Gastroesophageal sphincter (tissue), 3 donors: Measurements from ENCODE around the gene THRSP.

Experiments used
- EP300 ChIP-seq: sonication (generic); formaldehyde crosslinking; IDR thresholded peaks from one replicate; pipeline ENCODE4 v1.6.1; 2017; ENCODE audit warnings: antibody characterized with exemption, mild to moderate bottlenecking
- POLR2A ChIP-seq, 2 donors: fragments of 450-650 bp; IDR thresholded peaks; one replicate each; pipeline ENCODE4 v1.6.1; 2017; ENCODE audit warnings: antibody characterized with exemption in 2 of 2, mild to moderate bottlenecking in 2 of 2, moderate library complexity in 1 of 2
- POLR2AphosphoS5 ChIP-seq: sonication (generic); formaldehyde crosslinking; IDR thresholded peaks from one replicate; pipeline ENCODE4 v1.6.1; 2017; ENCODE audit warnings: antibody characterized with exemption
- TF ChIP-seq, protein P1 (sequence below), 4 experiments: fragments of 200-600 bp in 2 of 4; fragments of 450-650 bp in 2 of 4; sonication (generic) in 1 of 4; IDR thresholded peaks; one replicate each; pipeline ENCODE4 v1.5.1; 2017 to 2019; ENCODE audit warnings: antibody characterized with exemption in 4 of 4, mild to moderate bottlenecking in 2 of 4, moderate library complexity in 2 of 4

DNA sequence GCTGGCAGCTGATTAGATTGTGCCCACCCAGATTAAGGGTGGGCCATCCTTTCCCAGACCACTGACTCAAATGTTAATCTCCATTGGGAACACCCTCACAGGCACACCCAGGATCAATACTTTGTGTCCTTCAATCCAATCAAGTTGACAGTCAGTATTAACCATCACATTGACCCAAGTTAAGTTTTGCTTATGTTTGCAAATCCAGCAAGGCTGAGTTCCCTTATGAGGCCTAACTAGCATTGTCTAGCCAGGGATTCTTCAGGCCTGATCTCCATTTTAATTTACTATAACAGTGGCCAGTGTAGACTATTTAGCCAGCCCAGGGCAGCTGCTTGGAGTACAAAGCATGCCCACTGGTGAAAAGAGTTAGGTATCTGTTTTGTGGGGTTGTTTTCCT, 38.3 kb upstream of the THRSP start:
- TF ChIP-seq, protein P1, sequence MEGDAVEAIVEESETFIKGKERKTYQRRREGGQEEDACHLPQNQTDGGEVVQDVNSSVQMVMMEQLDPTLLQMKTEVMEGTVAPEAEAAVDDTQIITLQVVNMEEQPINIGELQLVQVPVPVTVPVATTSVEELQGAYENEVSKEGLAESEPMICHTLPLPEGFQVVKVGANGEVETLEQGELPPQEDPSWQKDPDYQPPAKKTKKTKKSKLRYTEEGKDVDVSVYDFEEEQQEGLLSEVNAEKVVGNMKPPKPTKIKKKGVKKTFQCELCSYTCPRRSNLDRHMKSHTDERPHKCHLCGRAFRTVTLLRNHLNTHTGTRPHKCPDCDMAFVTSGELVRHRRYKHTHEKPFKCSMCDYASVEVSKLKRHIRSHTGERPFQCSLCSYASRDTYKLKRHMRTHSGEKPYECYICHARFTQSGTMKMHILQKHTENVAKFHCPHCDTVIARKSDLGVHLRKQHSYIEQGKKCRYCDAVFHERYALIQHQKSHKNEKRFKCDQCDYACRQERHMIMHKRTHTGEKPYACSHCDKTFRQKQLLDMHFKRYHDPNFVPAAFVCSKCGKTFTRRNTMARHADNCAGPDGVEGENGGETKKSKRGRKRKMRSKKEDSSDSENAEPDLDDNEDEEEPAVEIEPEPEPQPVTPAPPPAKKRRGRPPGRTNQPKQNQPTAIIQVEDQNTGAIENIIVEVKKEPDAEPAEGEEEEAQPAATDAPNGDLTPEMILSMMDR (IDR thresholded peaks at IDR 0.05), result no peak
- no peak for TF ChIP-seq POLR2AphosphoS5
- TF ChIP-seq POLR2A (IDR thresholded peaks at IDR 0.05), result no peak
- TF ChIP-seq EP300, result no peak
